ENCODE measurements around the gene PRAC2.

PRAC2 gene

DNA sequence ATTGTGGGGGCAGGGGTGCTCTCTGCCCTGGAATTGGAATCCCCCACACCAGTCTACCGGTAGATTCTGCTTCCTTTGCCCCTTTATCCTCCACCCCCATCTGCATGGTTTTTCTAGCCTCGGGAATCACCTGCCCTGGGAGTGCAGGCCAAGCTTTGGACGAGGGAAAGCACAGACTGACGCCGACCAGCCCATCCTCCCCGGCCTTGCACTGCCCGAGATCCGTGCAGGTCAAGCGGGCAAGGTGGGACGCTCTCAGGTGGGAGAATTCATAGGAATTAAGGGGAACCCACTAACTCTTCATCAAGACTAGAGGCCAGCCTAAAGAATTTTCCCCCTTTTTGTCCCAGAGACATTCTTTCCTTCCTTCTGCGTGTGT, 15.4 kb downstream of the PRAC2 start:
- Histone ChIP-seq H3K36me3 (ENCODE audit: control insufficient read depth in 2 of 2, insufficient read depth in 2 of 2, low read length in 2 of 2) (no peaks in the 10 kb centered on the region), H3K27ac (ENCODE audit: low read length) (no peak overlapping the region), H3K9me3 (ENCODE audit: control insufficient read depth in 2 of 2, low read length in 2 of 2) (no peaks in the 10 kb centered on the region), H3K27me3 (ENCODE audit: control insufficient read depth in 1 of 2, insufficient read depth in 2 of 2, low read length in 2 of 2) (peaks cover 72 to 78% of the 10 kb centered on the region in 2 donors), H3K9ac (ENCODE audit: low read length in 2 of 2) (no peak overlapping the region), H3K4me1 (ENCODE audit: control insufficient read depth, insufficient read depth, low read length) (no peaks in the 10 kb centered on the region), H3K4me3 (ENCODE audit: low read length in 2 of 2) (no peak overlapping the region)

DNA sequence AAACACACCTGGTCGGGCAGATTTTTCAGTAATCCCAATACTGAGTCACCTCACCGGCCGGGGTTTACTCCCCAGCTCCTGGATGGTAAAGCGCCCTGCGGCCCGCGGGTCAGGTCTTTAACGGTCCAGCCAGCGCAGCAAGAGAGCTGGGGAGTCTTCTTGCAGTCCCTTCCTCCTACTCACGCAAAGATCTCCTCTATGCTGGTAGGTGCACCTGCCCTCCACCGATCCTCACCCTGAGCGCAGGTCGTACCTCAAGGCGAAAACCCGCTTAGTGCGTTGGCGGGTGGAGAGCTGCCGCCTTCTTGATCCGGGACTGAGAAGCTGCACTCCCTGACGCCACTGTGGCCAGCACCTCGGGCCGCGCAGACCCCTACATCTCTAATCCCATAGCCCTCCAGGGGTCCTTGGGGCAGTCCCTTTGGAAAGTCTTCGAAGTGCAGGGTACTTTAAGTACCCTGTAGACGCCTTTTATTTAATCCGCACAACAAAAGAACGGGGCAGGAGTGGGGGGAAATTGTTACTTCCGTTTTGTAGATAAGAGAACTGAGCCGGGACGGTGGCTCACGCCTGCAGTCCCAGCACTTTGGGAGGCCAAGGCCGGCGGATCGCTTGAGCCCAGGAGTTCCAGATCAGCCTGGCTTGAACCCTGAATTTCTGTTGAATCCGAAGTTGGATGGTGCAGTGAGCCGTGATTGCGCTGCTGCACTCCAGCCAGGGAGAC, 16.0 kb downstream of the PRAC2 start:
- Histone ChIP-seq H3K9ac (ENCODE audit: low read length in 2 of 2) (no peak overlapping the region), H3K9me3 (ENCODE audit: control insufficient read depth in 2 of 2, low read length in 2 of 2) (no peaks in the 10 kb centered on the region), H3K4me1 (ENCODE audit: control insufficient read depth, insufficient read depth, low read length) (no peaks in the 10 kb centered on the region), H3K4me3 (ENCODE audit: low read length in 2 of 2) (no peak overlapping the region), H3K27me3 (ENCODE audit: control insufficient read depth in 1 of 2, insufficient read depth in 2 of 2, low read length in 2 of 2) (peaks cover 72 to 79% of the 10 kb centered on the region in 2 donors), H3K27ac (ENCODE audit: low read length) (no peak overlapping the region), H3K36me3 (ENCODE audit: control insufficient read depth in 2 of 2, insufficient read depth in 2 of 2, low read length in 2 of 2) (no peaks in the 10 kb centered on the region)

DNA sequence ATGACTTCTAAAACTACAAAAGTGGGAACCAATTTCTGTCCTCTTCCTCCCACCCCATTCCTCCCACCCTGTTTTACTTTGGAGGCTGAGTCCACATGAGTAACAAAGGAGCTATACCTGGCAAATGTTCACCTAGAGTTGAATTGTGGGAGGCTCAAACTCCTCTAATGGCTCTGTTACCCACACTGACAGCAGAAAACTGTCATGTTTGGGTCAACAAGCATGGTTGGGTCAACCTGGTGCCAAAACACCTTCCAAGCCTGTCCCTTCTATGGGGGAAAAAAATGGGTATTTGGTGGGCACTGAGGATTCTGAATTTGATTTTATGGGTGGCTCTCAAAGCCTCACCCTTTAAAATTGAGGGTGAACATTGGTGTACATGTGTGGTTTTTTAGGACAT, 17.6 kb downstream of the PRAC2 start:
- no peaks in the 10 kb centered on the region for H3K4me1 ChIP-seq (ENCODE audit: control insufficient read depth, insufficient read depth, low read length)
- no peak overlapping the region for H3K9ac ChIP-seq (ENCODE audit: low read length in 2 of 2)
- peaks cover 75 to 76% of the 10 kb centered on the region in 2 donors for H3K27me3 ChIP-seq (ENCODE audit: control insufficient read depth in 1 of 2, insufficient read depth in 2 of 2, low read length in 2 of 2)
- H3K36me3 ChIP-seq (ENCODE audit: control insufficient read depth in 2 of 2, insufficient read depth in 2 of 2, low read length in 2 of 2) = no peaks in the 10 kb centered on the region
- no peak overlapping the region for H3K27ac ChIP-seq (ENCODE audit: low read length)
- H3K4me3 ChIP-seq (ENCODE audit: low read length in 2 of 2) = no peak overlapping the region
- H3K9me3 ChIP-seq (ENCODE audit: control insufficient read depth in 2 of 2, low read length in 2 of 2) = no peaks in the 10 kb centered on the region

DNA sequence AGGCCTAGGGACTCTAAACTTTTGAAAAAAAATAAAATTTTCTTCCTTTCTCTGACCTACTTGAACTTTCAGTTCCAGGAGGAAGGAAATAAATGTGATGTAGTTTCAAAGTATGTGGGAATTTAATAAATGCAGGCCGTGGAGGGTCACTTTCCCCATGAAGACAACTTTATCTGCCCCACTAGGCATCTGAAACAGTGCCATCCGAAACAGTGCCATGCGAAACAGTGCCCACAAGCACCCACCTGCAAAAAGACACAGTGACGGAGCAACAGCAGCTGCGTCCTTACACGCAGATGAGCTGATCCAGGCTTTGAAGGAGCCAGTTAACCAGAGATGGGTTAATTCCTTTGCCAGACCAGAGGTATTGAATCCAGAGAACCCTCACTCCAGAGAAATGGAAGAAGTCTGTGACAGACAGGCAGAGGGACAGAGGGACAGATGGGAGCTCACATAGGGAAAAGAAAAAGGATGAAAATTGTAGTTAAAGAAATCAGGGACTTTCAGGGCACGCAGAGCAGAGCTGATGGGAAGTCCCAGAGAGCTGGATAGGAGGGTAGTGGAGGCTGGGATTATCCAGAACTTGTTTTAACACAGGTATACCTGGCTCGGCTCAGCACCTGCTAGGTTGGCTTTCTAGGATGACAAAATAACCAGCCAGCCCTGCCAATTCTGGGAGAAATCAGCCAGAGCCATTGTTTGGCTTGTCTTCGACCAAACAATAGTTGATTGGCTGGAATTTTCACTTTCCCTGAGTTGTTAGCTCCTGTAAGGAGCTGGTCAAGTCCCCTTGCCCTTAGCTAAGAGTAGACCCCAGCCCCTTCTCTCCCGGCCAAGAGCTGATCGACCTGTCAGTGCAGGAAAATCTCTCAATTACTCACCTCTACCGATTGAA, 22.6 kb downstream of the PRAC2 start:
- no peak overlapping the region for H3K27ac ChIP-seq (ENCODE audit: low read length)
- H3K9me3 ChIP-seq (ENCODE audit: control insufficient read depth in 2 of 2, low read length in 2 of 2) = no peaks in the 10 kb centered on the region
- peaks cover 74 to 91% of the 10 kb centered on the region in 2 donors for H3K27me3 ChIP-seq (ENCODE audit: control insufficient read depth in 1 of 2, insufficient read depth in 2 of 2, low read length in 2 of 2)
- no peaks in the 10 kb centered on the region for H3K4me1 ChIP-seq (ENCODE audit: control insufficient read depth, insufficient read depth, low read length)
- no peak overlapping the region for H3K9ac ChIP-seq (ENCODE audit: low read length in 2 of 2)
- no peaks in the 10 kb centered on the region for H3K36me3 ChIP-seq (ENCODE audit: control insufficient read depth in 2 of 2, insufficient read depth in 2 of 2, low read length in 2 of 2)
- no peak overlapping the region for H3K4me3 ChIP-seq (ENCODE audit: low read length in 2 of 2)

DNA sequence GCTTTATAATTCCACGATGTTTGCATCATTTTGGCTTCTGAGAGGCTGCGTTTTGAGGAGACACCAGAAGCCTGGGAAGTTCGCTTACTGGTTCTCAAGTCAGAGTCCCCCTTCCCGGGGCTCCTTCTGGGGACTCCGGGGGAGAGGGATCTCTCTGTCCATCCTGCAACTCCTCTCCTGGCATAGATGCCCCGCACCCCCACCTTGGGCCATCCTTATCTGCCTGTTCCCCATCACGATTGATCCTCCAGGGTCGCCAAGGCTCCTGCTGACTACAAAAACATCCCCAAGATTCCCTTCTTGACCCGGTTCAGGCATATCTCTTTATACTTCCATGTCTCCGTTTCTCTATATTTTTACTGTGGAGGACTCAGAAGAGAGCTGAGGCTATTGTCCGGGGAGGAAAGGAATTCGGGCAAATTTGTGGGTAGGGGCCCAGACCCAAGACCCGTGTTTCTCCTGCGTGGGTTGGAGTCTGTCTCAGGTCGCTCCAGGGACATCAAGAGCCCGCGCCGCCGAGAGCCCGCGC, 24.0 kb downstream of the PRAC2 start:
- no peaks in the 10 kb centered on the region for H3K4me1 ChIP-seq (ENCODE audit: control insufficient read depth, insufficient read depth, low read length)
- H3K27ac ChIP-seq (ENCODE audit: low read length) = no peak overlapping the region
- H3K4me3 ChIP-seq (ENCODE audit: low read length in 2 of 2) = no peak overlapping the region

DNA sequence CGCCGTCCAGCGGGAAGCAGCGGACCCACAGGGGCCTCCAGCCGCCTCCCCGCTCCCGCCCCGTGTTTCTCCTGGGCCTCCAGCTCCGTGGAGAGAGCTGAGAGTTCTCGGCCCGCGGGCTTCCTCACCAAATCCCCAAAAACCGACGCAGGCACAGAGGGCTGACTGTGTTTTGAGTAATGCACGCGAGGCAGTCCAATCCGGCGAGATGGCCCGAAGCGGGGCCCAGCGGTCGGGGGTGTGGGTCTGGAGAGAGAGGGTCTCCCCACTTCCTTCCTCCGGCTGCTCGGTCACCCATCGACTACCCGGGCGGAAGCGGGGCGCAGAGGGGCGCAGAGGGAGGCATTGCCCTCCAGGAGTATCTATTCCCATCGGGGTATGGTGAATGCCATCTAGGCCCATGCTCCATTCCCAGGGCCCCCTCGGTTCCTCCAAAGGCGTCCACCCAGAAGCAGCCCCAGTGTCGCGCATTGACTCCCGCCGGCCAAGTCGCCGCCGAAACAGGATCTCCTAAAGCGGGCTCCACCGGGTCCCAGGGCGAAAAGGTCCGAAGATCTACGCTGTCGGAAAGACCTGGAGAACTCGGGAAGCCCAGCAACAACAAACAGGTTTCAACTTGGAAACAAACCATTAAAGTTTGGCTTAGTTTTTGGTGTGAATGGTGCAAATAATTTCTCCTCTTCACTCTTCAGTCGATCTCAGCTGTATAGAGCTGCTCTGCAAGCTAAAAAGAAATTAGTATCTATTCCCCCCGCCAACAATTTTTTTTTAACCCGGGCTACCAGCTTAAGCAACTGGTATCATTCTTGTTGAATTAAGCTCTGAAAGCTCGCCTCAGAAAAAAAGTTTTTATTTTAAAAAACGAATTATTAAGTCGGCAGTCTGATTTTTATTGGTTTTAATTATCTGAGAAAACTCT, 24.7 kb downstream of the PRAC2 start:
- Histone ChIP-seq H3K4me1 (ENCODE audit: control insufficient read depth, insufficient read depth, low read length) (peaks cover 1% of the 10 kb centered on the region), H3K27ac (ENCODE audit: low read length) (no peak overlapping the region), H3K9ac (ENCODE audit: low read length in 2 of 2) (no peak overlapping the region), H3K36me3 (ENCODE audit: control insufficient read depth in 2 of 2, insufficient read depth in 2 of 2, low read length in 2 of 2) (no peaks in the 10 kb centered on the region), H3K9me3 (ENCODE audit: control insufficient read depth in 2 of 2, low read length in 2 of 2) (no peaks in the 10 kb centered on the region), H3K27me3 (ENCODE audit: control insufficient read depth in 1 of 2, insufficient read depth in 2 of 2, low read length in 2 of 2) (peaks cover 84 to 93% of the 10 kb centered on the region in 2 donors), H3K4me3 (ENCODE audit: low read length in 2 of 2) (no peak overlapping the region)

More for the DNA sequence above, 24.0 kb downstream of the PRAC2 start:
- no peaks in the 10 kb centered on the region for H3K36me3 ChIP-seq (ENCODE audit: control insufficient read depth in 2 of 2, insufficient read depth in 2 of 2, low read length in 2 of 2)
- no peaks in the 10 kb centered on the region for H3K9me3 ChIP-seq (ENCODE audit: control insufficient read depth in 2 of 2, low read length in 2 of 2)
- no peak overlapping the region for H3K9ac ChIP-seq (ENCODE audit: low read length in 2 of 2)
- peaks cover 83 to 92% of the 10 kb centered on the region in 2 donors for H3K27me3 ChIP-seq (ENCODE audit: control insufficient read depth in 1 of 2, insufficient read depth in 2 of 2, low read length in 2 of 2)

DNA sequence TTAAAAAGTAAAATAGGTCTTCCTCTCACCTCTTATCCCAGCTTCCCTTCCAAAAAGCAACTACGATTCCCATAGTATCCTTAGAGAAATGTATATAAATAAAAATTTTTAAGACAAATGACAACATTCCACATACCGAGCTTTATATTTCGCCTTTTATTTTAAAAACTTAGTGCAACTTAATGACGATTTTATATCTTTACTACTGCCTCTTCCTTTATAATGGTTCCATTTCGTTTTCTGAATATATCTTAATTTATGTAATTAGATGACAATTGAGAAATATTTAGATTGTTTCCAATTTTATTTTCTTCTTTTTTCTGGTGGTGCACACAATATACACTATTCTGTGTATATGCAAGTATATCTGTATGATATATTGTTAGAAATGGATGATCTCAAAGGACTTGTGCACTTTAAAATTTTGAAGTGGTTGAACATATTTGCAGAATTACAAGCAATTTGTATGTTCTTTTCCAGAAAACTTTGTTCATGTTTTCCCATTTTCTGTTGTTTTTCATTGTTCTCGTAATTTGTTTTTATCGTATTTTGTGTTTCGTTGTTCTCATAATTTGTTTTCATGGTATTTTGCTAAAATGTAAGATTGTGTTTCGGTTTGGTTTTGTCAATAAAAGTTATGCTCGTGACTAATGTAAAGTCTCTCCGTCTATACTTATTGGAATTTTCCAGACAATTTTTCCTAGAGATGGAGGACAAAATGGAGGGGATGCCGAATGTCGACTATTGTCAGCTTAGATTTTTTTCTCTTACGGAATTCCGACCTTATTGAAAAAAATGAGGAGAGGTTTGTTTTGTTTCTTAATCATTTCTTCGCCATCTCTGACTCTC, 26.0 kb downstream of the PRAC2 start:
- Histone ChIP-seq H3K9ac (ENCODE audit: low read length in 2 of 2) (no peak overlapping the region), H3K36me3 (ENCODE audit: control insufficient read depth in 2 of 2, insufficient read depth in 2 of 2, low read length in 2 of 2) (no peaks in the 10 kb centered on the region), H3K9me3 (ENCODE audit: control insufficient read depth in 2 of 2, low read length in 2 of 2) (no peaks in the 10 kb centered on the region), H3K4me1 (ENCODE audit: control insufficient read depth, insufficient read depth, low read length) (peaks cover 5% of the 10 kb centered on the region), H3K4me3 (ENCODE audit: low read length in 2 of 2) (no peak overlapping the region), H3K27ac (ENCODE audit: low read length) (no peak overlapping the region), H3K27me3 (ENCODE audit: control insufficient read depth in 1 of 2, insufficient read depth in 2 of 2, low read length in 2 of 2) (peaks cover 86 to 94% of the 10 kb centered on the region in 2 donors)

DNA sequence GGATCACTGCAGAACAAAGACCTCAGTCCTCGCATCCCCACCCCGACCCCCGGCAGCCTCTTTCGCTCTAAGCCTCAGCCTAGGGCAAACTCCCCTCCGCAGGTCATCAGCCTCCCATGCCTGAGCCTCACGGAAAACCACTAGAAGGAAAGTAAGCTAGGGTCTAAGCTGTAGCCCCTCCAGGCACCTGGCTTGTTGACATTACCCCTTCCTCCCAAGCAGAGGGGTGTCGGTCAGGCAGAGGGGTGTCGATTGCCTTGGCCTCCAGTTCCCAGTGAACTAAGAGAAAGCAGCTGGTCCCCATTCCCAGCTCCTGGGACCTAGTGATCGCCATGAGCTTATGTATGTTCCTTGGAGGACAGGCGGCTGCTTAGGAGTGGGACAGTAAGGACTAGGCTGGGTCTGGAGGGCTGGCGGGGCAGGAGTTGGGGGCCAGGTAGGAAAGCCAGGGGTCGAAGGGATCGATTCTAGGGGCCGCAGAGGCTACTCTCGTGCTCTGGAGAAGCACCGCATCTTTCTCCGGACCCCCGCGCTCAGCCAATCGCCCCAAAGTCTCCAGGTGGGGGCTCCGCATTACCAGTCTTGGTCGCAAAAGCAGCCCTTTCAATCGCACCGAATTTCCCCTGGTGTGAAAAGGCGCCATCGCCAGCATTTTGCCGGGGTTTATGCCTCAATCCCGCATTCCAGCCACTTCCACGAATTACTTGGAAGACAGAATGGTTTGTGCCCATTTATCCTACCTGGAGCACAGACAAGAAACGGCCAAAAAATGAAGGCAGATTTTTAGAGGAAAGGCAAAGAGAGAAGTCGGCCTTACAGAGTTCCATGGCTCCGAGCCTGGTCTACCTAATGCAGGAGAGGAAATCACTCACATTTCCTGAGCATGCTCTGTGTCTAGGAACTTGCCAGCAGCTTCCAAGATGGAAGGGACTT, 26.9 kb downstream of the PRAC2 start:
- peaks cover 89 to 97% of the 10 kb centered on the region in 2 donors for H3K27me3 ChIP-seq (ENCODE audit: control insufficient read depth in 1 of 2, insufficient read depth in 2 of 2, low read length in 2 of 2)
- H3K4me1 ChIP-seq (ENCODE audit: control insufficient read depth, insufficient read depth, low read length) = peaks cover 10% of the 10 kb centered on the region
- H3K27ac ChIP-seq (ENCODE audit: low read length) = no peak overlapping the region
- H3K9ac ChIP-seq (ENCODE audit: low read length in 2 of 2) = no peak overlapping the region
- H3K36me3 ChIP-seq (ENCODE audit: control insufficient read depth in 2 of 2, insufficient read depth in 2 of 2, low read length in 2 of 2) = no peaks in the 10 kb centered on the region
- no peaks in the 10 kb centered on the region for H3K9me3 ChIP-seq (ENCODE audit: control insufficient read depth in 2 of 2, low read length in 2 of 2)
- no peak overlapping the region for H3K4me3 ChIP-seq (ENCODE audit: low read length in 2 of 2)

DNA sequence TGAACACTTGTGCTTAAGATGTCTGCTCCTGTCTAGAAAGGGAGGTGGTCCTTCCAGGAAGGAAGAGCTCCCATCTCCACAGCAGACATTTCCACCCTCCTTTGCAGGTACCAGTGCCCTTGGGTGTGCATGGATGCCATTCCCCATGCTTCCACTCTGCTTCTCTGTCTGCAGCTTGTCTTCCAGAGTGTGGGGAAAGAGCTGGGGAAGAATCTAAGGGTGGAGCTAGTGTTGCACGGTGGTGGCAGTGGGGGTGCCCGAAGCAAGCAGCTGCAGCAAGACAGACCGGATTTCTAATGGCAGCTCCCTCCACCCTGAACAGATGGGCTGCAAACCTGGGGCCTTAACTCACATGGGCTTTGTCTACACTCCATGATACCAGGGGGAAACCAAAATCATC, 28.2 kb downstream of the PRAC2 start:
- Histone ChIP-seq H3K36me3 (ENCODE audit: control insufficient read depth in 2 of 2, insufficient read depth in 2 of 2, low read length in 2 of 2) (no peaks in the 10 kb centered on the region), H3K4me1 (ENCODE audit: control insufficient read depth, insufficient read depth, low read length) (peaks cover 14% of the 10 kb centered on the region)

More for the DNA sequence above, 28.2 kb downstream of the PRAC2 start:
- Histone ChIP-seq H3K4me3 (ENCODE audit: low read length in 2 of 2) (no peak overlapping the region), H3K9me3 (ENCODE audit: control insufficient read depth in 2 of 2, low read length in 2 of 2) (no peaks in the 10 kb centered on the region), H3K9ac (ENCODE audit: low read length in 2 of 2) (no peak overlapping the region), H3K27ac (ENCODE audit: low read length) (no peak overlapping the region), H3K27me3 (ENCODE audit: control insufficient read depth in 1 of 2, insufficient read depth in 2 of 2, low read length in 2 of 2) (peaks cover 88 to 97% of the 10 kb centered on the region in 2 donors)

All from stomach smooth muscle (tissue), 2 donors.